Activated CD4-positive, alpha-beta T cell treated with anti-CD3 and anti-CD28 coated beads for 36 hours (primary cell): ENCODE results near the gene STRC. TPM values are rescaled to one million over a fixed set of nuclear protein-coding genes. Genes with fewer than 3 reads are reported as not detected.
"Not testable (repeated sequence)": the region's sequence is repeated elsewhere in the genome, so short reads cannot be mapped to it uniquely, and the experiment has no call there.

Experiments
- ATAC-seq: fragments of 200-7000 bp; cut with Tn5 transposase; one replicate; pipeline ENCODE4 v1.10.0; 2021; ENCODE audit warnings: mild to moderate bottlenecking, moderate library complexity
- CTCF ChIA-PET: fragments of 350-600 bp; sonication (Branson Sonifier 250); formaldehyde crosslinking; loops from one replicate; lab custom pipeline; 2021; ENCODE audit warnings: antibody characterized with exemption; lab: Charles Lee
- POLR2A ChIA-PET: fragments of 350-600 bp; sonication (Branson Sonifier 250); formaldehyde crosslinking; loops from one replicate; lab custom pipeline; 2021; ENCODE audit warnings: antibody characterized with exemption, inconsistent platforms; lab: Charles Lee
- DNase-seq: peaks from one replicate; pipeline ENCODE4 v3.0.0-alpha.2; 2020
- H3K27ac Mint-ChIP-seq: one replicate; pipeline ENCODE4 v1.8.0; 2021; ENCODE audit warnings: mixed read lengths
- H3K27me3 Mint-ChIP-seq: one replicate; pipeline ENCODE4 v1.8.0; 2021; ENCODE audit warnings: mixed read lengths
- H3K36me3 Mint-ChIP-seq: one replicate; pipeline ENCODE4 v1.8.0; 2021; ENCODE audit warnings: low read depth, mixed read lengths
- H3K4me1 Mint-ChIP-seq: one replicate; pipeline ENCODE4 v1.8.0; 2021; ENCODE audit warnings: mixed read lengths
- H3K4me3 Mint-ChIP-seq: one replicate; pipeline ENCODE4 v1.8.0; 2021; ENCODE audit warnings: mild to moderate bottlenecking, moderate library complexity, mixed read lengths
- H3K9me3 Mint-ChIP-seq: one replicate; pipeline ENCODE4 v1.8.0; 2021; ENCODE audit warnings: low read depth, mixed read lengths
- intact Hi-C, 2 experiments: fragments of 100-400 bp; cut with DNase I in 1 of 2; cut with micrococcal nuclease in 1 of 2; formaldehyde crosslinking; loops; one replicate each; pipeline versions ENCODE4 v1.14.2 to v1.15.1; 2022 to 2024; cut with DNase I, micrococcal nuclease
- total RNA-seq, 2 experiments: library from RNA; stranded (reverse); gene quantifications; one replicate each; pipeline ENCODE4 v1.2.3, GENCODE V29; 2021

The STRC gene
- total RNA-seq, 2 experiments from 2014 or later = 0.66 to 1.0 TPM

- DNase-seq, H3K27ac Mint-ChIP-seq, intact Hi-C loops, CTCF ChIA-PET, ATAC-seq, H3K36me3 Mint-ChIP-seq, POLR2A ChIA-PET, H3K9me3 Mint-ChIP-seq, H3K4me3 Mint-ChIP-seq, H3K27me3 Mint-ChIP-seq, H3K4me1 Mint-ChIP-seq: not testable (repeated sequence)
Observed at GRCh38 chr15:43617750-43618149, 850 bp downstream of the STRC start.

GRCh38 chr15:43602233-43602632, 16.4 kb downstream of the STRC start:
- CTCF ChIA-PET, H3K27ac Mint-ChIP-seq, H3K36me3 Mint-ChIP-seq, intact Hi-C loops, H3K4me1 Mint-ChIP-seq, DNase-seq, H3K9me3 Mint-ChIP-seq, POLR2A ChIA-PET, ATAC-seq, H3K4me3 Mint-ChIP-seq: not testable (repeated sequence)
- H3K27me3 Mint-ChIP-seq = peaks cover 11% of the 10 kb centered on the region

- POLR2A ChIA-PET, intact Hi-C loops, CTCF ChIA-PET, DNase-seq, ATAC-seq, H3K9me3 Mint-ChIP-seq, H3K36me3 Mint-ChIP-seq, H3K4me3 Mint-ChIP-seq, H3K4me1 Mint-ChIP-seq, H3K27ac Mint-ChIP-seq: not testable (repeated sequence)
- peaks cover 15% of the 10 kb centered on the region for H3K27me3 Mint-ChIP-seq
Observed at GRCh38 chr15:43600200-43600599, 18.4 kb downstream of the STRC start.

DNA sequence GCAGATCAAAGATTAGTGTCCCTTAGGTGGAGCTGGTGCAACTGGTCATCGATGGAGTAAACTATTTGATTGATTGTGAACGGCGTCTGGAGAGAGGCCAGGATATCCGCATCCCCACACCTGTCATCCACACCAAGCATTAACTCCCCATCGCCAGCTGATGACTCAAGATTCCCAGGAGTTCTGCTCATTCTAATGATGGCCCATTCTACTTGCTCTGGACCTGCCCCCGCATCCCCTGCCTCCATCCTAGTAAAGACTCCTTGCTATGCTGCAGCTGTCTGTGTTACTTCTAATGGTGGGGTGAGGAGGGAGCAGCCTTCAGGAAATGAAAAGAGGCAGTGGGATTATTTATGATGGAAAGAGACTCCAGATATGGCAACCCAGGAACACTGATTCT, 19.5 kb downstream of the STRC start:
- intact Hi-C loops, H3K4me3 Mint-ChIP-seq, H3K9me3 Mint-ChIP-seq, POLR2A ChIA-PET, ATAC-seq, DNase-seq, H3K27ac Mint-ChIP-seq, H3K4me1 Mint-ChIP-seq, H3K36me3 Mint-ChIP-seq, CTCF ChIA-PET: not testable (repeated sequence)
- peaks cover 15% of the 10 kb centered on the region for H3K27me3 Mint-ChIP-seq

- CTCF ChIA-PET, intact Hi-C loops, H3K36me3 Mint-ChIP-seq, H3K4me3 Mint-ChIP-seq, POLR2A ChIA-PET, H3K27ac Mint-ChIP-seq, H3K9me3 Mint-ChIP-seq, DNase-seq, H3K4me1 Mint-ChIP-seq: not testable (repeated sequence)
- peaks cover 10% of the 10 kb centered on the region for H3K27me3 Mint-ChIP-seq
- peak; percentile 34 for ATAC-seq
Observed at GRCh38 chr15:43593328-43594190, 25.0 kb downstream of the STRC start, which contains the start of gene CKMT1B. CKMT1B (plus strand) TSS chr15:43594027; CDS start chr15:43594219, 192 bp downstream.

- ATAC-seq, H3K27me3 Mint-ChIP-seq, H3K36me3 Mint-ChIP-seq, H3K27ac Mint-ChIP-seq, DNase-seq, H3K4me3 Mint-ChIP-seq, H3K9me3 Mint-ChIP-seq, CTCF ChIA-PET, intact Hi-C loops, POLR2A ChIA-PET, H3K4me1 Mint-ChIP-seq: not testable (repeated sequence)
Observed at GRCh38 chr15:43592841-43593240, 25.8 kb downstream of the STRC start.

GRCh38 chr15:43589778-43590466, 28.7 kb downstream of the STRC start, which contains the start of gene PPIP5K1:
PPIP5K1 (minus strand) TSS chr15:43590208; CDS start chr15:43584504, 5,704 bp downstream.
- peak; percentile 96 for ATAC-seq
- H3K27me3 Mint-ChIP-seq, H3K27ac Mint-ChIP-seq, POLR2A ChIA-PET, intact Hi-C loops, H3K4me3 Mint-ChIP-seq, DNase-seq, H3K4me1 Mint-ChIP-seq, H3K36me3 Mint-ChIP-seq, H3K9me3 Mint-ChIP-seq, CTCF ChIA-PET: not testable (repeated sequence)

DNA sequence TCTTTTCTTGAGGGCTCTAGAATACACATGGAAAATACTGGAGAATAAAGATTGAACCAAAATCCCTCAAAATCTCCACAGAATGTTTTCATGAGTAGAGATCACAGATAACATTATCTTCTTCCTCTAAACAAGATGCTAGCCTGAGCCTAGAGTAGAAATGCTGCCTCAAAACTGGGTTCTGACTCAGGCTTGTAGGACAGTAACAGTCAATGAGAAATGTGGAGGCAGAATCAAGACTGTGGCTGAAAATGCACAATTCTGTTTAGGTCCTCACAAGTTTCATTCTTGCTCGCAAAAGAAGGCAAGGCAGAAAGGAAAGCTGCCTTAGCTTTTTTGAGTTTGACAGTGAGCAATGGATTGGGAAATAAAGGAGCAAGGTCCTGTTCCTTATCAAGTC, 44.0 kb downstream of the STRC start:
- POLR2A ChIA-PET, H3K27ac Mint-ChIP-seq, H3K27me3 Mint-ChIP-seq, H3K4me1 Mint-ChIP-seq, H3K9me3 Mint-ChIP-seq, intact Hi-C loops, CTCF ChIA-PET, H3K4me3 Mint-ChIP-seq, DNase-seq, H3K36me3 Mint-ChIP-seq: not testable (repeated sequence)
- ATAC-seq = peak; percentile 81

- DNase-seq, H3K27ac Mint-ChIP-seq, H3K4me3 Mint-ChIP-seq, H3K4me1 Mint-ChIP-seq, intact Hi-C loops, CTCF ChIA-PET, H3K36me3 Mint-ChIP-seq, H3K9me3 Mint-ChIP-seq, POLR2A ChIA-PET, H3K27me3 Mint-ChIP-seq, ATAC-seq: not testable (repeated sequence)
Observed at GRCh38 chr15:43566615-43567014, 52.0 kb downstream of the STRC start.

- DNase-seq, intact Hi-C loops: not testable (repeated sequence)
Observed at GRCh38 chr15:43563793-43564192, 54.8 kb downstream of the STRC start.

DNA sequence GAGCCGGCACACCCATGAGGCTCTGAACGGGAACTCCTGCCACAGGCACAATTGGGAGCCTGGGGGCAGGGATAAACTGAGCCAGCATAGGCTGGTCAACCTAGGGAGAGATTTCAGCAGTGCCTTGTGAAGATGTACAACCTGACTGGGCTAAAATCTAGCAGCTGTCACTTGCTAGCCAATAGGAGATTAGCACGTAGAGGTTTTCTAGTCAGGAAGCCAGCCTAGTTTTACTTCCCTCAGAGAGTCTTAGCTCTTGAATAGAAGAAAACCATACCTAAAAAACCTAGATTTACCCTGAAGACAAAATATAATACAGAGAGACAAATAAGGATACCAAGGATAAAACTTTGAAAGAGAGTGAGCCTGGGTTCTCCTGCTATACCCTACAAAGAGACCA, 55.8 kb downstream of the STRC start:
- H3K36me3 Mint-ChIP-seq, CTCF ChIA-PET, ATAC-seq, H3K4me3 Mint-ChIP-seq, H3K27ac Mint-ChIP-seq, POLR2A ChIA-PET, DNase-seq, H3K9me3 Mint-ChIP-seq, H3K27me3 Mint-ChIP-seq, intact Hi-C loops, H3K4me1 Mint-ChIP-seq: not testable (repeated sequence)

More at GRCh38 chr15:43563793-43564192, 54.8 kb downstream of the STRC start:
- H3K9me3 Mint-ChIP-seq, H3K27me3 Mint-ChIP-seq, H3K27ac Mint-ChIP-seq, H3K36me3 Mint-ChIP-seq, H3K4me3 Mint-ChIP-seq, H3K4me1 Mint-ChIP-seq, CTCF ChIA-PET, ATAC-seq, POLR2A ChIA-PET: not testable (repeated sequence)

GRCh38 chr15:43552986-43553385, 65.6 kb downstream of the STRC start:
- H3K9me3 Mint-ChIP-seq = no peaks in the 10 kb centered on the region
- H3K27me3 Mint-ChIP-seq = no peaks in the 10 kb centered on the region
- ChIA-PET CTCF (no interaction called here), POLR2A (no interaction called here)
- no peak overlapping the region for H3K27ac Mint-ChIP-seq
- H3K4me3 Mint-ChIP-seq = no peak overlapping the region
- intact Hi-C loops = no loop called here
- DNase-seq = no peak
- ATAC-seq = no peak
- H3K36me3 Mint-ChIP-seq = peaks cover 10% of the 10 kb centered on the region
- no peaks in the 10 kb centered on the region for H3K4me1 Mint-ChIP-seq
